ENCODE measurements around the gene RPL12. TPM values are rescaled to one million over a fixed set of nuclear protein-coding genes. Genes with fewer than 3 reads are reported as not detected.
"Not testable (repeated sequence)": the region's sequence is repeated elsewhere in the genome, so short reads cannot be mapped to it uniquely, and the experiment has no call there.

Gene RPL12
- total and polyA plus RNA-seq, 4 donors = 442 to 1,810 (median 1,013) TPM

- Histone ChIP-seq H3K36me3 (ENCODE audit: control insufficient read depth, insufficient read depth, low read length) (peaks cover 64% of the 10 kb centered on the region), H3K4me1 (ENCODE audit: control insufficient read depth, insufficient read depth, low read length) (no peaks in the 10 kb centered on the region), H3K27ac (ENCODE audit: low read depth, low read length) (no peak overlapping the region), H3K27me3 (ENCODE audit: control insufficient read depth, insufficient read depth, low read length) (no peaks in the 10 kb centered on the region), H3K9me3 (ENCODE audit: control insufficient read depth, insufficient read depth, low read length) (no peaks in the 10 kb centered on the region), H3K4me3 (ENCODE audit: low read depth, low read length) (no peak overlapping the region)
- DNase-seq (ENCODE audit: low read depth in 4 of 6, low spot score in 6 of 6) = no peak
- WGBS (ENCODE audit: insufficient coverage) = 98% methylated on average over 4 of the region's 5 CpGs
These were observed 23.4 kb upstream of the RPL12 start for GRCh38 chr9:127474592-127474991.

- Histone ChIP-seq H3K9me3 (ENCODE audit: control insufficient read depth, insufficient read depth, low read length) (no peaks in the 10 kb centered on the region), H3K27me3 (ENCODE audit: control insufficient read depth, insufficient read depth, low read length) (no peaks in the 10 kb centered on the region), H3K27ac (ENCODE audit: low read depth, low read length) (no peak overlapping the region), H3K36me3 (ENCODE audit: control insufficient read depth, insufficient read depth, low read length) (peaks cover 62% of the 10 kb centered on the region), H3K4me1 (ENCODE audit: control insufficient read depth, insufficient read depth, low read length) (no peaks in the 10 kb centered on the region), H3K4me3 (ENCODE audit: low read depth, low read length) (no peak overlapping the region)
- 92% methylated on average over 3 of the region's 4 CpGs for WGBS (ENCODE audit: insufficient coverage)
- no peak for DNase-seq (ENCODE audit: low read depth in 4 of 6, low spot score in 6 of 6)
These were observed 22.7 kb upstream of the RPL12 start for GRCh38 chr9:127473932-127474331.

GRCh38 chr9:127473501-127473900, 22.3 kb upstream of the RPL12 start:
- DNase-seq (ENCODE audit: low read depth in 4 of 6, low spot score in 6 of 6) = no peak
- 98% methylated on average over 8 of the region's 10 CpGs for WGBS (ENCODE audit: insufficient coverage)
- no peaks in the 10 kb centered on the region for H3K4me1 ChIP-seq (ENCODE audit: control insufficient read depth, insufficient read depth, low read length)
- H3K36me3 ChIP-seq (ENCODE audit: control insufficient read depth, insufficient read depth, low read length) = peaks cover 57% of the 10 kb centered on the region
- H3K9me3 ChIP-seq (ENCODE audit: control insufficient read depth, insufficient read depth, low read length) = no peaks in the 10 kb centered on the region
- H3K27me3 ChIP-seq (ENCODE audit: control insufficient read depth, insufficient read depth, low read length) = no peaks in the 10 kb centered on the region
- no peak overlapping the region for H3K4me3 ChIP-seq (ENCODE audit: low read depth, low read length)
- no peak overlapping the region for H3K27ac ChIP-seq (ENCODE audit: low read depth, low read length)

GRCh38 chr9:127470662-127471061, 19.5 kb upstream of the RPL12 start:
- H3K9me3 ChIP-seq (ENCODE audit: control insufficient read depth, insufficient read depth, low read length) = no peaks in the 10 kb centered on the region
- H3K4me1 ChIP-seq (ENCODE audit: control insufficient read depth, insufficient read depth, low read length) = no peaks in the 10 kb centered on the region
- H3K4me3 ChIP-seq (ENCODE audit: low read depth, low read length) = no peak overlapping the region
- 83% methylated on average over 1 of the region's 3 CpGs for WGBS (ENCODE audit: insufficient coverage)
- no peak overlapping the region for H3K27ac ChIP-seq (ENCODE audit: low read depth, low read length)
- H3K27me3 ChIP-seq (ENCODE audit: control insufficient read depth, insufficient read depth, low read length) = no peaks in the 10 kb centered on the region
- H3K36me3 ChIP-seq (ENCODE audit: control insufficient read depth, insufficient read depth, low read length) = peaks cover 52% of the 10 kb centered on the region
- no peak for DNase-seq (ENCODE audit: low read depth in 4 of 6, low spot score in 6 of 6)

- no peaks in the 10 kb centered on the region for H3K9me3 ChIP-seq (ENCODE audit: control insufficient read depth, insufficient read depth, low read length)
- H3K36me3 ChIP-seq (ENCODE audit: control insufficient read depth, insufficient read depth, low read length) = peaks cover 52% of the 10 kb centered on the region
- WGBS (ENCODE audit: insufficient coverage) = 95% methylated on average over 14 of the region's 14 CpGs
These were observed 16.4 kb upstream of the RPL12 start for GRCh38 chr9:127467621-127468020.

GRCh38 chr9:127466407-127466917, 15.3 kb upstream of the RPL12 start:
- H3K9me3 ChIP-seq (ENCODE audit: control insufficient read depth, insufficient read depth, low read length); H3K27me3 ChIP-seq (ENCODE audit: control insufficient read depth, insufficient read depth, low read length); H3K27ac ChIP-seq (ENCODE audit: low read depth, low read length); H3K4me1 ChIP-seq (ENCODE audit: control insufficient read depth, insufficient read depth, low read length); DNase-seq (ENCODE audit: low read depth in 4 of 6, low spot score in 6 of 6); H3K4me3 ChIP-seq (ENCODE audit: low read depth, low read length): not testable (repeated sequence)
- no CpG with 5 or more reads among the region's 5 CpGs for WGBS (ENCODE audit: insufficient coverage)
- H3K36me3 ChIP-seq (ENCODE audit: control insufficient read depth, insufficient read depth, low read length) = peaks cover 62% of the 10 kb centered on the region

More at GRCh38 chr9:127467621-127468020, 16.4 kb upstream of the RPL12 start:
- no peaks in the 10 kb centered on the region for H3K27me3 ChIP-seq (ENCODE audit: control insufficient read depth, insufficient read depth, low read length)
- no peak for DNase-seq (ENCODE audit: low read depth in 4 of 6, low spot score in 6 of 6)
- H3K27ac ChIP-seq (ENCODE audit: low read depth, low read length) = no peak overlapping the region
- no peak overlapping the region for H3K4me3 ChIP-seq (ENCODE audit: low read depth, low read length)
- no peaks in the 10 kb centered on the region for H3K4me1 ChIP-seq (ENCODE audit: control insufficient read depth, insufficient read depth, low read length)

- H3K36me3 ChIP-seq (ENCODE audit: control insufficient read depth, insufficient read depth, low read length) = peaks cover 75% of the 10 kb centered on the region
- no peak overlapping the region for H3K4me3 ChIP-seq (ENCODE audit: low read depth, low read length)
- 60% methylated on average over 7 of the region's 7 CpGs for WGBS (ENCODE audit: insufficient coverage)
- no peak for DNase-seq (ENCODE audit: low read depth in 4 of 6, low spot score in 6 of 6)
- no peaks in the 10 kb centered on the region for H3K27me3 ChIP-seq (ENCODE audit: control insufficient read depth, insufficient read depth, low read length)
- H3K27ac ChIP-seq (ENCODE audit: low read depth, low read length) = no peak overlapping the region
- no peaks in the 10 kb centered on the region for H3K9me3 ChIP-seq (ENCODE audit: control insufficient read depth, insufficient read depth, low read length)
- H3K4me1 ChIP-seq (ENCODE audit: control insufficient read depth, insufficient read depth, low read length) = no peaks in the 10 kb centered on the region
These were observed 12.7 kb upstream of the RPL12 start for GRCh38 chr9:127463911-127464310.

- H3K4me3 ChIP-seq (ENCODE audit: low read depth, low read length) = no peak overlapping the region
- no peak overlapping the region for H3K27ac ChIP-seq (ENCODE audit: low read depth, low read length)
- 85% methylated on average over 2 of the region's 3 CpGs for WGBS (ENCODE audit: insufficient coverage)
- peaks cover 78% of the 10 kb centered on the region for H3K36me3 ChIP-seq (ENCODE audit: control insufficient read depth, insufficient read depth, low read length)
- H3K9me3 ChIP-seq (ENCODE audit: control insufficient read depth, insufficient read depth, low read length) = no peaks in the 10 kb centered on the region
- no peaks in the 10 kb centered on the region for H3K4me1 ChIP-seq (ENCODE audit: control insufficient read depth, insufficient read depth, low read length)
- no peak for DNase-seq (ENCODE audit: low read depth in 4 of 6, low spot score in 6 of 6)
- H3K27me3 ChIP-seq (ENCODE audit: control insufficient read depth, insufficient read depth, low read length) = no peaks in the 10 kb centered on the region
These were observed 12.2 kb upstream of the RPL12 start for GRCh38 chr9:127463382-127463781.

GRCh38 chr9:127458921-127459320, 7.7 kb upstream of the RPL12 start:
- 79% methylated on average over 6 of the region's 9 CpGs for WGBS (ENCODE audit: insufficient coverage)
- Histone ChIP-seq H3K4me3 (ENCODE audit: low read depth, low read length) (no peak overlapping the region), H3K4me1 (ENCODE audit: control insufficient read depth, insufficient read depth, low read length) (no peaks in the 10 kb centered on the region), H3K27me3 (ENCODE audit: control insufficient read depth, insufficient read depth, low read length) (no peaks in the 10 kb centered on the region), H3K27ac (ENCODE audit: low read depth, low read length) (no peak overlapping the region), H3K9me3 (ENCODE audit: control insufficient read depth, insufficient read depth, low read length) (no peaks in the 10 kb centered on the region), H3K36me3 (ENCODE audit: control insufficient read depth, insufficient read depth, low read length) (peaks cover 83% of the 10 kb centered on the region)
- no peak for DNase-seq (ENCODE audit: low read depth in 4 of 6, low spot score in 6 of 6)

GRCh38 chr9:127457191-127457878, 6.1 kb upstream of the RPL12 start:
- Histone ChIP-seq H3K4me1 (ENCODE audit: control insufficient read depth, insufficient read depth, low read length) (peaks cover 7% of the 10 kb centered on the region), H3K27me3 (ENCODE audit: control insufficient read depth, insufficient read depth, low read length) (no peaks in the 10 kb centered on the region), H3K36me3 (ENCODE audit: control insufficient read depth, insufficient read depth, low read length) (peaks cover 72% of the 10 kb centered on the region), H3K4me3 (ENCODE audit: low read depth, low read length) (no peak overlapping the region), H3K9me3 (ENCODE audit: control insufficient read depth, insufficient read depth, low read length) (no peaks in the 10 kb centered on the region), H3K27ac (ENCODE audit: low read depth, low read length) (no peak overlapping the region)
- no peak for DNase-seq (ENCODE audit: low read depth in 4 of 6, low spot score in 6 of 6)
- 80% methylated on average over 16 of the region's 17 CpGs for WGBS (ENCODE audit: insufficient coverage)
